NCI-H526 treated with DMSO at 0.1 percent for 48 hours (cell line): ENCODE measurements around the gene SEMA3C.
A peak's percentile ranks its signal among the peaks of the same experiment; 100 is the strongest.

Experiments used
- DNase-seq: peaks from one replicate; lab custom pipeline; 2025; lab: John Stamatoyannopoulos, UW

SEMA3C gene

DNA sequence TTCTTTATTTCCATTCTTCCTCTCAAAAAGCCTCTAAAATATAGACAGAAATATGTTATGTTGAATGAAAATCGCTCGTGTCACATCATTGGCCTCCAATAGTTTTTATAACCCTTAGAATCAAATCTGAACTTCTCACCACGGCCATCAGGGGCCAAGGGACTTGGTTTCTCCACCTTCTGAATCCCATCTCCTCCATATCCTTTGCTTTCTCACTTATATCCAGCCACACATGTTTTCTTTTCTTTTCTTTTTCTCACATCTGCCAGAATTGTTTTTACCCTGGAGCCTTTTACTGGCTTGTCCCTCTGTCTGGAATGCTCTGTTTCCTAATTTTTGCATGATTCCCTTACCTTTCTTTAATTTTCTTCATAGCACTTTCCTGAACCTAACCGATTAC, 184.8 kb downstream of the SEMA3C start:
- DNase-seq, result no peak

DNA sequence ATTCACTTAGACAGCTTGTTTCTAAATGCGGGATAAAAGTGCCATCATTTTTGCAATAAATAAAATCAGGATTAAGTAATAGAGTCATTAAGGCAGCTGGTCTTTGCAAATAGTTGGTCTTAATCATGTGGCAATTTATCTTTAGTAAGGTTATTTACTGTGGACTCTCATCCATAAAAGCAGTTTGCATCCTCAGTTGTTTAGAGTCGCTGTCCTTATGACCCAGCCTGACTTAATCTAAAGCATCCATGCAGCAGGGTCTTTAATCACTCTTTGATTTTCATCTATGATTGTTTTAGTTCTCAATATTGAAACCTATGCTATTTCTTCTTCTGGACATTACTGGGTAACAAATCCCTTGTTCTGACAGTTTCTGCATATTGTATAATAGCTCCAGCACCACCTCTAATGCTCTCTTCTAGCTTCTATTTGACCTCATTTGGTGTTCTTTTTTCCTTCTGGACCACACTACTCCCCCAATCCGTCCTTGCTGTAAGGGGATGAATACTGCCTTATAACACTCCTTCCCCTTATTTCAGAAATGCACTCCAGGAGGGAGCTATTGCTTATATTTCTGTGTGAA, 185.4 kb downstream of the SEMA3C start:
- DNase-seq, result no peak

DNA sequence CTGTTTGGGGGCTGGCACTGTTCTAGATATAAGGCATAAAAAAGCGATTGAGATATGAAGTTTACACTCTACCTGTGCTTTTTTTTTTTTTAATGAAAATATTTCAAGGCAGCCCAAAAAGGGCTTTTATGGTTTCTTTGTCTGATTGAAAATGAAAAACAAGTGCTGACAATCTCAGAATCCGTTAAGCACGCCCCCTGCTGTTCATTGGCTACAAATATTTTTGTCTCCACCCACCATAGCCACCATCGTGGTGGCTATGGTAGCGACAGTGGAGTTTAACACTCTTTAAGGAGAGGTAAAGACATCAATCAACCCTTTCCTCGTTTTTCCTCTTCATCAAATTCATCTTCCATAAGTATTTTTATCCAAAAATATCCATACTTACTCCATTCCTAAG, 186.2 kb downstream of the SEMA3C start:
- no peak for DNase-seq

DNA sequence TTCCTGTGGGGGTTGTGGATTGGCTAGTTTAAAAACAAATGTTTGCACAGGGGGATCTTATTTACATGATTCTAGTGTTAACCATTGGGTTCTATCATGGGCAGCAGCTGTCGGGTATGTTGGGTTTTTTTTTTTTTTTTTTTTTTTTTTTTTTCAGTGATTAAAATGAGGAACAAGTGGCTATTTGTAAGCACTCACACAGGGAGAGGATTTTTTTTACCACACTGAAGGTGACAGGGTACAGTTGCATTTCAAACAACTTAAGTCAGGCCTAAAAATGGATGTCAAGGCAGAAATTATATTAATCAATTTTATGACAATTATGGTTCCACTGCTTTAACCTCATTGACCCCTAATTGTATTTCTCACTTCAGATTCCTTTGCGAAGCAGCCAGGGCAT, 187.6 kb downstream of the SEMA3C start:
- DNase-seq, result no peak

DNA sequence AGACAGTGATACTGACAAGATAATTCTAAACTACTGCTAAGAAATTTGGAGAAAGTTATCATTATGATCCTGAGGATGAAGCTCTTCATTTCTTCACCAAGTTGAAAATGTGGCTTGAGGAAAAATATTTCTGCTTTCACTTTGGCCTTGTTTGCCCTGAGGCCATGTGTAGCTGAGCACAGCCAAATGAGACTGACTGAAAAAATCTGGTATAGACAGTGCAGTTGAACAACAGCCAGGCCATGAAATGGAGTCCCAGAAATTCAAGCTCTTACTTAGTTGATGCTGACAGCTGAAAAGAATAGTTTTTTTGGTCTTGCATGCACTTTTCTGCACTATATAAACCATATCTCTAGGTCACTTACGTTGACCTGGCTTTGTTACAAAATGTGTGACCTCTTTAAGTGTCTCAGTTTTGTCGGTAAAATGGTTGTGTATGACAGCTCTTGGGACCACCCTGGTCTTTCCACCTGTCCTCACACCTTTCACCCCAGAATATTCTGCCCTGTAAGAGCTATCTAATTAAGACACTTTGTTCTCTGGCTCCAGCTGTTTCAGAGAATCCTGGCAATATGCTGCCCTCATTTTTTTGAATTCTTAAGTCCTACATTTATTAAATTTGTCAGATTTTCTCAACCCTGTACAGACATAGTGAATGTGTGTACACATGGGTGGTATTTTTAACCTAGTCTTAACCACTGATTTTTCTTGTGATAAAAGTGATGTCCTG, 189.1 kb downstream of the SEMA3C start:
- DNase-seq, result no peak

DNA sequence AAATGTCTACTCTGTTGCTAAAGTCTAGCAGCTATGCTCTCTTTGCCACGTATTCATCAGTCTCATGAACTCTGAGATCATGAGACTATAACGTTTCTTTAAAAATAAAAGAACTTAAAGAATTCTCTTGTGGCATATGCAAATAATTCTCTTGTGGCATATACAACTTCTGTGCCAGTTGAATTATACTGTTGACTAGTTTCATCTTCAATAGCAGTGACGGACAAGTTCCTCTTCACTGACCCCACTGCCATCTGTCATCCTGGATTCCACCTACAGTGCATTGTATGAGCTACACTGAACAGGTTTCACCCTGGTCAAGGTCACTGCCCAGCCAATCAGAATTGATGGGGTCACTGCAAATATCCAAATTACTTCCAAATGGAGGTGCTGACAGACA, 192.2 kb downstream of the SEMA3C start:
- DNase-seq, result no peak

DNA sequence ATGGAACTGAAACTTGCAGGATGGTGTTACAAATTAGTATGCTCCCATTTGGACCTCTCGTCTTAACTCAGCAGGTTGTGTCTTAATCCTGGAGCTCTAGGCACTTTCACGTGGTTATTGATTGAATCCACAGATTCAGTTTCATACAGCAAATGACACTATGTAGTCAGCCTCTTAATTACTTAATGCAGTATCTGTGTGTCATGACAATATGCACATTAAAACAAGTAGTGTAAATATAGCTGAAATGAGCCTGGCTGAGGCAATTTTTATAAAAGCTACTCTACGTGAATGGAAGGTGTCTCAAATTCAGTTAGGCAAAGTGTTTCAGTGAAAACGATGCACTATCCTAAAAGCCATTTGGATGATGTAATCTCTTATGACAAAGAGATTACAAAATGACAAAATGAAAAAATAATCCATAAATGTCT, 193.7 kb downstream of the SEMA3C start:
- DNase-seq, result no peak

DNA sequence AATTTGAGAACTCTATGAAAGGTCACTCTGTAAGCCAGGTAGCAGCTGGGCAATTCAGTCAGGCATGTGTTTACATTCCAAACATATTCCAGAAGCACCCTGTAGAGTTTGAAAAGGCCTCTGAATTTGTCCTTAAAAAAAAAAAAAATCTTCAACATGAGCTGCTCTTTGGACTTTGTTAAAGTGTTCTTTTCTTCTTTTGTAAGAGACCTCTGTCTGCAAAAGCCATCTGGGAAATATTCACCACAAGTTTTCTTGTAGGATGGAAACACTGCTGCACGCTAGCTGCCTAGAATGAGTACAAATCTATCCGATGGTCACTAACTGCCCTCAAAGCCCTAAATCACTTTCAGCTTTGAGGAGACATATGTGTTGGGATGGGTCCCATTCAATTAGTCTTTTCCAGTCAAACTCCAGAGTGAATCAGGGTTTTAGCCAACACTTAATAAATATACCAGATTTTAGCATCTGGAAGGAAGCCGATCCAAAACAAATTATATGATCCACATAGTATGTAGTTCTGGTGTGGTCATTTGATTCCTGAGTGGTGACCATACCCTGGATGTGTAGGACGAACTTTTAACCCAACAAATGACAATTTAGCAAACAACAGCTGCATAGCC, 194.5 kb downstream of the SEMA3C start:
- DNase-seq, result no peak

DNA sequence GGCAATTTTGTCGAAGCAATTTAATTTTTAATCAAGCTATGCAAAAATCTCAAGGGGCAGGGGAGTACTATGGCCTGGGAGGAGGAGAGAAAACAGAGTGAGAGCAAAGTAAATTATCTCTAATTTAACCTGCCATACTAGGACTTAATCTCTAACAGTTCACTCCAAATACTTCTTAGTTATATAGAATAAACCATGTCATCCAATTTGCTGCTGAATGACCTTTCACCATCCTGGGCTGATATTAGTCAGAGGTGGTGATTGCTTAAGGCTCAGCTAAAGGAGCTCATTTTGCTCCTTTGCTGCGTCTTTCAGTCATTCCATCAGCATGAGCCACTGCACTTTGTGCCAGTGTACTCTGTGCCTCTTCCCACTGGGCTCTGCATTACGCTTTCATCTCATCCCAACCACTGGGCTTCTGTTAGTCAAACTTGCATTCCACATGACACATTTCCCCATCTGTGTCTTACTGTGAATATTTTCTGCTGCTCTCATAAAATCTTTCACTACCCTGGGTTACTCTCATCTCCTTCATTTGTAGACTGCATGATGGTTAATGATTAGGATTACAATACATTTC, 196.1 kb downstream of the SEMA3C start:
- DNase-seq, result no peak

DNA sequence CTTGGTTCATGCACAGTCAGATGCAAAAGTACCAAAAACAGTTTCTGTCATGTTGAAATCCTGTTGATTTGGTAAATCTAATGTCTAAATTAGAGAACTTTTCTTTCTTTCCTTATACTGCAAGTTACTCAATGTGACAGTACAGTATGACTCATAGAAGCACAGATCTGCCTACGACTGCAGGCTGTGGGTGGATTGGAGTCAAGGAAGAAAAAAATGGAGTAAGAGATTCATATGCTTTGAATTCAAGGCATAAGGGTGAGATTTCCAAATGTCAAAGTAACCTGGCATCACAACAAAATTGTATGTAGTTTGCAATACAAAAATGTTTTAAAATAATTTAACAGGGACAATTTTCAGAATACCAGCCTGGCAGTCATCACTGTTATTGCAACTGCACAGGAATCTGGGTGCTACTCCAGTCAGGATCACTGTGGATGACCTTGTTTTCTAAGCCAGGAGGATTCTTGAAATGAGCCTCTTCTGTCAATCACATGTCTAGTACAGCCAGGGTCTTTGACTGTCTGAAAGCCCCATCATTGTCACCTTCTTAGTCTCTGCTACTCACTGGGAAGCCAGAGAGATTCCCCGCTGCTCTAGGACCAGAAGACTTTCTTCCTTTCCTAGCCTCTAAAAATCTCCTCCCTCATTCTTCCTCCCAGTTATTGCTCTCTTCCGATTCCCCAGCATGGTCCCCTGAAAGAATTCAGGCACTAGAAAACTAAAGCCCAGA, 196.8 kb downstream of the SEMA3C start:
- DNase-seq, result no peak

DNA sequence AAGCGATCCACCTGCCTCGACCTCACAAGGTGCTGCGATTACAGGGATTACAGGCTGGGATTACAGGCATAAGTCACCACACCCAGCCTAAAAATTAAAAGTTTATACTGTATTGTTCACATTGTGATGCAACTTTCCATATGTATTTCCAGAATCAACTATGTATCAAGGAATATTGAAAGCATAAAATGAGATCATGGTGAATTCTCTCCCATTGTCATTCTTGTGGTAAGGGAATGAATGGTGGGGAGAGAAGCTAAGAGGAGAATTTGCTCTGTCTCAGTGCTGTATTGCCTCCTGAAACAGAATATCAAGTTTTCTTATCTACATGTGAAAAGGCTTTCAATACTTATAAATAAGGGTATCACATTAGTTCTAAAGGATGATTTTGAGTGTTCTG, 198.7 kb downstream of the SEMA3C start:
- no peak for DNase-seq

DNA sequence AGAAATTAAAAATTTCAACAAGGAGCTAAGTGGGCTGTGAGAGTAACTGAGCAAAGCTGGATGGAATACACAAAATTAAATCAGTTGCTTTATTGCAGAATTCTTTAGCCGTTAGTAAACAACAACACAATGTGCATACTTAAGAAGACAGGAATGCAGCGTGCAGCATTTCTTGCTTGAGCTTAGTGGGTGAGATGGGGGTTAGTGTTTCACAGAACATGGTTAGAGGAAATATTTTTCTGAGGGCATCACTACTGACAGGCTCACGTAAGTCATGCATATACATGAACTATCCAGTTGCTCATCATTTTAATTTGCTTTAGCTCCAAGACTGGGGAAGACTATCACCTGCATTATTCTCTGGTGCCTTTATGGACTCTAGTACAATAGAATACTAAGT, 199.6 kb downstream of the SEMA3C start:
- no peak for DNase-seq

DNA sequence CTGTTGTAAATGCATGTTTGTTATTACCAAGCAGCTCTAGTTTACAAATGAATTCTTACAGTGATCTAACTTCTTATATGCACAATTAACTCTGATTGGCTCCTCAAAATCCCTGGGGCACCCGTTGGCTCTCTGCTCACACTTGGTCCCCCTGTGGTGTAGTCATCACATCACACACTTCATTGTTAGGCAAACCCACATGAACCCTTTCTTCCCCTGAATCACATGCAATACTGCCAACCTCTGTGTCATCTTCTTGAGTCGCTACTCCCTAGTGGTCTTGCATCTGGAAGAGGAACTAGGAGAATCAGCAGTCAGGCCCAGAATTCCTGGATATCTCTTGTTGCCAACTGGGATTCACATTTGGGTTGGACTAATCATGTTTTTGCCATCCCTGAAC, 207.3 kb downstream of the SEMA3C start:
- DNase-seq, result no peak

DNA sequence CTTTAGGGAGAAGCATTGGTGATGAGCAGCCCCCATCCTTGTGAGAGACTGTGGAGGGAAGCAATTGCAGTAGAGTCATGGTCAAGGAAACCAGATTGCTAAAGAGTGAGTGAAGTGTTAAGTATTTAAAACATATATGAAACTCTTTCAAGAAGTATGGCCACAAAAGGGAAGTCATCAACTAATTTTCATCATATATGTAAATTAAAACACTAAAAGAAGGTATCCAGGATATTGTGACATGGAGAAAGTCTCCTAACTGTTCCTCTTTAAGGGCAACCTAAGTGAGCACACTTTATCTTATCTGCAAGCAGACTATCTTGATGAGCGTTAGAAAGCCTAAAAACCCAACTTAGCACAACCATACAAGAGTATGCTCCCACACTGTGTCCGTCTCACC, 210.7 kb downstream of the SEMA3C start:
- no peak for DNase-seq

DNA sequence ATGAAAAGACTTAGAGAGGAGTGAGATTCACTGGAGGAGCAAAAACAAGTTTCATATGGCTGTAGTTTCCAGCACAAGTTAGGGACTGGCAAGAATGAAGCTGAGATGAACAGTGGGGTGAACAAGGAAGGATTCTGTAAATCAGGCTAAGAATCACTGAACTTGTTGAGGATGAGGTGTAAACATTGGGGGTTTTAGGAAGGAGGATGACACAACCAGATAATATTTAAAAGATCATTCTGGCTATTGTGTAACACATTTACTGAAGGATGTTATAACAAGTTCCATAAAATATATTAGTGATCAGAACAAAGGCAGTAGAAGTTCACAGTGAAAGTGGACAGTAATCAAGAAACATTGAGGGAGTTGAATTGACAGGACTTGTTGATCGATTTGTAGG, 211.5 kb downstream of the SEMA3C start:
- no peak for DNase-seq

DNA sequence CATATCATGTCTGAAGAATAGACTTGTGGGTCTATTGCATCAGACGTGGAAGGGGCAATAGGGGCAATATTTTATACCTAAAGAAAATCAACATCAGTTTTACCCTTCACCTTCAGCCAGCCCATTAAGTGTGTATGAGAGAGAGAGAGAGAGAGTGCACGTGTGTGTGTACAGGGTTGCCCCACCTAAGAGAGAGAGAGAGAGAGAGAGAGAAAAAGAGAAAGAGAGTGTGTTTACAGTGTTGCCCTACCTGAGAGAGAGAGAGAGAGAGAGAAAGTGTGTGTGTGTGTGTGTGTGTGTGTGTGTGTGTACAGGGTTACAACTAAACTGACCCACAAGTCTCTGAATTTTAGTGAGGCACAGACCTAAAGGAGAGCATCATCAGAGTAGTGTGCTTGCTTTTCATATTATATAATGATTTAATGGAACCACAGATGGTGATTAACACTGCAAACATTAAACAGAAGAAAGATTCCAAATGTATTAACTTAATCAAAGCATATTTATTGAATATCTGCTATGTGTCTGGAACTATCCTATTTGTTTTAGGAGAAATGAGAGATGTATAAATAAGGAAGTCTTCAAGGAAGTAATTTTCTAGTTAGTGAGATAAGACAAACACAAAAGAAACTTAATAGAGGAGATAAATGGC, 213.6 kb downstream of the SEMA3C start:
- DNase-seq, result no peak

DNA sequence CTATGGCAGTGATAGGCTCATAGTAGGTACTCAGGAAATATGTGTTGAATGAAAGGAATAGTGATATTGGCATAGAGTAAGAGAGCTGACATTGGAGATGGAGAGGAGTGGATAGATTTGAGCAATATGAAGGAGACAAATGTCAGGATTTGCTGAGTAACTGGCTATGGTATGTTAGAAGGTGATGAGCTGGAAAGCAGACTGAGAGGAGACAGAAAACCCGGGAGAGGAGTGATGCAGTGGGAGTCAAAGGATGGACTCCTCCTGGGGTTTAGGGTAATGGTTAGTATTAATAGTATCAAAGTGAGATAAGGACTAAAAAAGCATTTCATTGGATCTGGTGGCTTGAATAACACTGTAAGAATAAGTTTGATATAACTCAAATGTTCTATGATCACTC, 215.6 kb downstream of the SEMA3C start:
- no peak for DNase-seq

DNA sequence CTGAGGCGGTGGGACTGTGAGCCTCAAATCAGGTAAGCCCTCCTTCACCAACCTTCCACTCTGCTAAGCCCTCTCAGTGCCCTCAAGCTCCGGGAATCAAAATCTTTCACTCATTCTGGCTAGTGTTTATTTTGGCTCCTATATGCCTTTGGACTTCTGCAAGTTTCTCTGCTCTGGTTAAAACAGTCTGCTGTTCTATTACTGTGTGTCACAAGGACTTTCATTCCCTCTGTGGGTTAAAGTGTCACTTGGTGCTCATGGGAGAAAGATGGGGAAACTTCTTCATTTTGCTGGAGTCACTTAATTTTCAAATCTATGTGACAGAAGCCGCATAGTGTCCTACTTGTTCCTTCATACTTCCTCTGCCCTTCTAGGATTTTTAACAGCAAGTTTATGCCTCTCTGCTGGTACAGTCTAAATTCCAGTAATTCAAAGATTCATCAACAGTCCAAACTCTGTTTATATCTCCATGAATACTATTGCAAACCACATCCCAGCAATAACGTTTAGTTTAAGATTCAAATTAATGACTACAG, 219.1 kb downstream of the SEMA3C start:
- DNase-seq, result no peak

DNA sequence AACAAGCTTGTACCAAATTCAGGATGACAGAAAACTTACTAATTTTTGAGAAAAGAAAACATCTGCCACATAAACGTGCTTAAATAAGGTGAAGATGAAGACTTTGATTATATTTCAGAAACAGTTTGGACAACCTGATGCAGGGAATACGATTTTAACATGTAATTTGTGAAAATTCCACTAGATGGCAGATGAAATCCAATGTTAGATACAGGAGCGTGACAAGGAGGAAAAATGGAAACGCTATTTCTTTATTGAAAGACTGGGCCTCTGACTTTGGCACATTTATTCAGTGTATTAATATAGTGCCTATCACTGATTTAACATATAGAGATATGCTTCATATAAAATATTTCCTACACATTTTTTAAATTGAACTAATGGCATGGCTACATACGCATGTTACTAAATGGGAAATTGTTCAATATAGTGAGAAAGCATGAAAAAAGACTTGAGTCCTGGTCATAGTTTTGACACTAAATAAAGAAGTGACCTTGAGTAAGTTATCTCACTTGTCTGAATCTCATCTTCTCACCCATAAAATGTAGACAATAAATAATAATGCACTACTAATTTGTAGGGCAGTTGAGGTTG, 219.7 kb downstream of the SEMA3C start:
- peak; percentile 75 for DNase-seq
